A549 (cell line): ENCODE results near the gene SLC25A13. TPM values are rescaled to one million over a fixed set of nuclear protein-coding genes. Genes with fewer than 3 reads are reported as not detected.

Experiments
- ATAC-seq, 2 experiments: fragments of 200-7000 bp in 1 of 2; fragments of >200 bp in 1 of 2; cut with Nextera tagmentation in 1 of 2; cut with Tn5 transposase in 1 of 2; 3 replicates each; pipeline versions ENCODE4 v1.8.0 to v1.9.1; 2018 to 2020; ENCODE audit warnings: mild to moderate bottlenecking in 1 of 2, moderate library complexity in 1 of 2
- CTCF ChIA-PET: fragments of 300-600 bp; sonication (Branson Sonifier 250); formaldehyde crosslinking; extraction: SDS; loops from one replicate; lab custom pipeline; 2021; ENCODE audit warnings: antibody characterized with exemption, inconsistent platforms; lab: Yijun Ruan, JAX
- POLR2A ChIA-PET: fragments of 350-600 bp; formaldehyde crosslinking; extraction: SDS; loops from one replicate; lab custom pipeline; 2021; ENCODE audit warnings: antibody characterized with exemption, inconsistent platforms; lab: Yijun Ruan, JAX
- DNase-seq, 2 experiments: peaks; one replicate each; pipeline versions ENCODE4 v3.0.0 to v3.0.0-alpha.2; 2011 to 2016; ENCODE audit warnings: low read depth in 1 of 2, low spot score in 1 of 2
- FAIRE-seq: peaks from 2 replicates; lab custom pipeline; 2011; peaks lifted over from hg19 to GRCh38; lab: Jason Lieb, UNC
- H3K27ac ChIP-seq, 2 experiments: fragments of >200 bp; sonication (Bioruptor Twin); formaldehyde crosslinking; 3 replicates each; pipeline ENCODE4 v1.5.1; 2016 to 2017
- H3K4me1 ChIP-seq: fragments of >200 bp; sonication (Bioruptor Twin); formaldehyde crosslinking; 3 replicates; pipeline ENCODE4 v1.6.1; 2016
- H3K4me2 ChIP-seq: fragments of >200 bp; sonication (Bioruptor Twin); formaldehyde crosslinking; 3 replicates; pipeline ENCODE4 v1.6.1; 2016
- H3K4me3 ChIP-seq: fragments of >200 bp; sonication (Bioruptor Twin); formaldehyde crosslinking; 3 replicates; pipeline ENCODE4 v1.5.1; 2016
- H3K9me3 ChIP-seq: fragments of >200 bp; sonication (Bioruptor Twin); formaldehyde crosslinking; 3 replicates; pipeline ENCODE4 v1.6.1; 2016
- CBX2 ChIP-seq: fragments of 200-600 bp; sonication (generic); IDR thresholded peaks from 2 replicates; pipeline ENCODE4 v1.6.1; 2016; ENCODE audit warnings: low read depth, mild to moderate bottlenecking, borderline replicate concordance
- CTCF ChIP-seq: fragments of >200 bp; sonication (Bioruptor Twin); formaldehyde crosslinking; IDR thresholded peaks from 3 replicates; pipeline ENCODE4 v1.5.1; 2016
- E2F6 ChIP-seq: IDR thresholded peaks from 2 replicates; pipeline ENCODE4 v1.6.1; 2012; ENCODE audit warnings: low read depth, borderline replicate concordance
- EP300 ChIP-seq, 2 experiments: fragments of >200 bp; sonication (Bioruptor Twin); formaldehyde crosslinking; IDR thresholded peaks; 2 replicates in 1 of 2; 3 replicates in 1 of 2; pipeline ENCODE4 v1.6.1; 2016 to 2017
- ESRRA ChIP-seq: fragments of 150-350 bp; IDR thresholded peaks from 2 replicates; pipeline ENCODE4 v1.6.1; 2014; ENCODE audit warnings: mild to moderate bottlenecking, low read length, borderline replicate concordance
- GATA3 ChIP-seq: IDR thresholded peaks from 2 replicates; pipeline ENCODE4 v1.6.1; 2012; ENCODE audit warnings: borderline replicate concordance
- HES2 ChIP-seq: fragments of >200 bp; sonication (Bioruptor Twin); formaldehyde crosslinking; IDR thresholded peaks from 2 replicates; pipeline ENCODE4 v1.6.1; 2016
- HEYL ChIP-seq: fragments of 250-450 bp; sonication (Bioruptor Pico); IDR thresholded peaks from 2 replicates; pipeline ENCODE4 v1.8.0; 2021; ENCODE audit warnings: mild to moderate bottlenecking, moderate library complexity
- HMGXB4 ChIP-seq: fragments of 250-450 bp; sonication (Bioruptor Pico); IDR thresholded peaks from 2 replicates; pipeline ENCODE4 v1.5.0; 2021; ENCODE audit warnings: mild to moderate bottlenecking, moderate library complexity, borderline replicate concordance
- HOXA7 ChIP-seq: fragments of 250-450 bp; sonication (Bioruptor Pico); IDR thresholded peaks from 2 replicates; pipeline ENCODE4 v1.5.0; 2020; ENCODE audit warnings: mild to moderate bottlenecking, moderate library complexity
- JUNB ChIP-seq: fragments of >200 bp; sonication (Bioruptor Twin); formaldehyde crosslinking; IDR thresholded peaks from 2 replicates; pipeline ENCODE4 v1.6.1; 2016
- KDM5A ChIP-seq: fragments of 200-600 bp; sonication (generic); IDR thresholded peaks from 2 replicates; pipeline ENCODE4 v1.6.1; 2016; ENCODE audit warnings: antibody characterized with exemption, mild to moderate bottlenecking
- MAFK ChIP-seq: fragments of 450-650 bp; IDR thresholded peaks from 2 replicates; pipeline ENCODE4 v1.6.1; 2014; ENCODE audit not compliant: partially characterized antibody
- POLR2AphosphoS2 ChIP-seq: conservative IDR thresholded peaks from 2 replicates; pipeline ENCODE4 v1.6.1; 2012; ENCODE audit warnings: low read length, improper control_type of control experiment, inconsistent platforms
- RFX5 ChIP-seq: fragments of 450-650 bp; IDR thresholded peaks from 2 replicates; pipeline ENCODE4 v1.7.1; 2014; ENCODE audit warnings: antibody characterized with exemption, mild to moderate bottlenecking, moderate library complexity
- TFCP2L1 ChIP-seq: fragments of 250-450 bp; sonication (Bioruptor Pico); IDR thresholded peaks from 2 replicates; pipeline ENCODE4 v1.5.0; 2021; ENCODE audit warnings: mild to moderate bottlenecking
- ZNF302 ChIP-seq: fragments of 250-450 bp; sonication (Bioruptor Pico); IDR thresholded peaks from 2 replicates; pipeline ENCODE4 v1.9.0; 2021; ENCODE audit warnings: inconsistent platforms, mild to moderate bottlenecking, moderate library complexity
- ZSCAN20 ChIP-seq: fragments of 250-450 bp; sonication (Bioruptor Pico); IDR thresholded peaks from 2 replicates; pipeline ENCODE4 v1.8.0; 2022; ENCODE audit warnings: mild to moderate bottlenecking, moderate library complexity
- WGBS: methylation state at CpG from one replicate; pipeline ENCODE4 v1.1.6; 2017; ENCODE audit errors: missing lambda C conversion rate; 5-methylcytosine and 5-hydroxymethylcytosine counted together
- polyA plus RNA-seq, 4 experiments: library from polyadenylated mRNA; depleted of rRNA in 3 of 4; stranded (reverse); fragments of >200 nt; fragmentation: RNase III in 1 of 4; extraction: RNeasy Plus Mini Kit Qiagen cat#74134 plus additional on column Dnase treatment in 1 of 4; gene quantifications; 2 replicates in 3 of 4; 3 replicates in 1 of 4; pipeline ENCODE4 v1.2.3, GENCODE V29; 2011 to 2017
- TF ChIP-seq, protein P1 (sequence below): IDR thresholded peaks from 2 replicates; pipeline ENCODE4 v1.6.1; 2012
- TF ChIP-seq, protein P2 (sequence below): fragments of 450-650 bp; IDR thresholded peaks from 2 replicates; pipeline ENCODE4 v1.6.1; 2014; ENCODE audit warnings: antibody characterized with exemption

The SLC25A13 gene
- polyA plus RNA-seq, 2 of the 4 experiments (the other 2 are of a cell fraction) = 32.7 to 51.0 TPM

- DNase-seq (no peak), ATAC-seq (no peak), FAIRE-seq (no peak)
- ChIA-PET CTCF (no interaction called here), POLR2A (no interaction called here)
- Histone ChIP-seq H3K4me2 (no peak overlapping the region), H3K4me3 (no peak overlapping the region), H3K9me3 (no peaks in the 10 kb centered on the region), H3K27ac (no peak overlapping the region), H3K4me1 (peaks cover 5% of the 10 kb centered on the region; the same call in 1 of the 3 replicates)
- WGBS = 8% methylated on average over 2 of the region's 2 CpGs
- TF ChIP-seq TFCP2L1 (CRISPR knock-in tag) = no peak
- TF ChIP-seq JUNB = no peak
- TF ChIP-seq HOXA7 (CRISPR knock-in tag) = no peak
- no peak for TF ChIP-seq GATA3
- no peak for TF ChIP-seq ZNF302 (CRISPR knock-in tag)
- no peak for TF ChIP-seq POLR2AphosphoS2
- TF ChIP-seq MAFK = no peak
- TF ChIP-seq, protein P1, sequence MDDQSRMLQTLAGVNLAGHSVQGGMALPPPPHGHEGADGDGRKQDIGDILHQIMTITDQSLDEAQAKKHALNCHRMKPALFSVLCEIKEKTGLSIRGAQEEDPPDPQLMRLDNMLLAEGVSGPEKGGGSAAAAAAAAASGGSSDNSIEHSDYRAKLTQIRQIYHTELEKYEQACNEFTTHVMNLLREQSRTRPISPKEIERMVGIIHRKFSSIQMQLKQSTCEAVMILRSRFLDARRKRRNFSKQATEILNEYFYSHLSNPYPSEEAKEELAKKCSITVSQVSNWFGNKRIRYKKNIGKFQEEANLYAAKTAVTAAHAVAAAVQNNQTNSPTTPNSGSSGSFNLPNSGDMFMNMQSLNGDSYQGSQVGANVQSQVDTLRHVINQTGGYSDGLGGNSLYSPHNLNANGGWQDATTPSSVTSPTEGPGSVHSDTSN = no peak
- no peak for TF ChIP-seq HEYL (CRISPR knock-in tag)
- TF ChIP-seq RFX5 = no peak
- TF ChIP-seq ZSCAN20 (CRISPR knock-in tag) = no peak
- no peak for TF ChIP-seq CTCF
Observed at GRCh38 chr7:96355990-96356506, 34.1 kb upstream of the SLC25A13 start.

DNA sequence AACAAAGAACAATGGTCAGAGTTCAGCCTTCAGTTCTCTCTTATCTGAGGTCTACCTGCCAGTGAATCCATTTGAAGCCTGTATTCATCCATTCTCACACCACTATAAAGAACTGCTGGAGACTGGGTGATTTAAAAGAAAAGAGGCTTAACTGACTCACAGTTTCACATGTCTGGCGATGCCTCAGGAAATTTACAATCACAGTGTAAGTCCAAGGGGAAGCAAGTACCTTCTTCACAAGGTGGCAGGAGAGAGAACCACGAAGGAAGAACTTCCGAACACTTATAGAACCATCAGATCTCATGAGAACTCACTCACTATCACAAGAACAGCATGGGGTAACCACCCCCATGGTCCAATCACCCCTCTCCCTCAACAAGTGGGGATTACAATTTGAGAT, 33.0 kb upstream of the SLC25A13 start:
- WGBS = 17% methylated on average over 3 of the region's 3 CpGs
- CTCF ChIA-PET = no interaction called here
- Histone ChIP-seq H3K4me3 (no peak overlapping the region), H3K27ac (no peak overlapping the region), H3K4me1 (peaks cover under 1% of the 10 kb centered on the region; the same call in 1 of the 3 replicates), H3K4me2 (no peak overlapping the region), H3K9me3 (no peaks in the 10 kb centered on the region)
- POLR2A ChIA-PET = no interaction called here
- ATAC-seq (no peak), DNase-seq (no peak), FAIRE-seq (no peak)
- TF ChIP-seq, protein P2, sequence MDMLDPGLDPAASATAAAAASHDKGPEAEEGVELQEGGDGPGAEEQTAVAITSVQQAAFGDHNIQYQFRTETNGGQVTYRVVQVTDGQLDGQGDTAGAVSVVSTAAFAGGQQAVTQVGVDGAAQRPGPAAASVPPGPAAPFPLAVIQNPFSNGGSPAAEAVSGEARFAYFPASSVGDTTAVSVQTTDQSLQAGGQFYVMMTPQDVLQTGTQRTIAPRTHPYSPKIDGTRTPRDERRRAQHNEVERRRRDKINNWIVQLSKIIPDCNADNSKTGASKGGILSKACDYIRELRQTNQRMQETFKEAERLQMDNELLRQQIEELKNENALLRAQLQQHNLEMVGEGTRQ = no peak
- no peak for TF ChIP-seq ZNF302 (CRISPR knock-in tag)
- TF ChIP-seq EP300 (IDR thresholded peaks at IDR 0.05) = no peak
- no peak for TF ChIP-seq HMGXB4 (CRISPR knock-in tag)
- no peak for TF ChIP-seq RFX5
- TF ChIP-seq CBX2 = no peak
- TF ChIP-seq E2F6 = no peak
- TF ChIP-seq KDM5A = no peak
- TF ChIP-seq HES2 = no peak
- no peak for TF ChIP-seq ESRRA
